HFF-Myc (cell line): ENCODE results near the gene MYLK.

ENCODE experiments used
- DNase-seq: peaks from one replicate; pipeline ENCODE4 v3.0.0-alpha.2; 2011; ENCODE audit warnings: low read depth; ENCODE audit errors: extremely low read depth
- H3K4me3 ChIP-seq: replicated peaks from 2 replicates; pipeline ENCODE4 v1.5.1; 2011; ENCODE audit warnings: low read depth, mild to moderate bottlenecking, control low read depth, low read length
- CTCF ChIP-seq: IDR thresholded peaks from 2 replicates; pipeline ENCODE4 v1.5.1; 2012; ENCODE audit warnings: mild to moderate bottlenecking, low read depth, low read length, control low read depth; ENCODE audit errors: missing control alignments

MYLK gene

GRCh38 chr3:123765475-123766128 is 118.5 kb downstream of the MYLK start:
- H3K4me3 ChIP-seq, result no peak overlapping the region
- no peak for DNase-seq
- TF ChIP-seq CTCF, result no peak

GRCh38 chr3:123764647-123765046 is 119.5 kb downstream of the MYLK start:
- no peak overlapping the region for H3K4me3 ChIP-seq
- DNase-seq, result no peak
- TF ChIP-seq CTCF, result no peak

GRCh38 chr3:123762805-123763204 is 121.3 kb downstream of the MYLK start:
- no peak for TF ChIP-seq CTCF
- H3K4me3 ChIP-seq, result no peak overlapping the region
- DNase-seq, result no peak

- DNase-seq, result no peak
- no peak overlapping the region for H3K4me3 ChIP-seq
- no peak for TF ChIP-seq CTCF
Observed at GRCh38 chr3:123760817-123761216, 123.3 kb downstream of the MYLK start.

- no peak for DNase-seq
- TF ChIP-seq CTCF, result no peak
Observed at GRCh38 chr3:123759871-123760270, 124.3 kb downstream of the MYLK start.

GRCh38 chr3:123759311-123759710 is 124.8 kb downstream of the MYLK start:
- H3K4me3 ChIP-seq, result no peak overlapping the region
- DNase-seq, result no peak
- no peak for TF ChIP-seq CTCF

More at GRCh38 chr3:123759871-123760270, 124.3 kb downstream of the MYLK start:
- no peak overlapping the region for H3K4me3 ChIP-seq

- no peak for DNase-seq
- H3K4me3 ChIP-seq, result no peak overlapping the region
- no peak for TF ChIP-seq CTCF
Observed at GRCh38 chr3:123758081-123758564, 126.0 kb downstream of the MYLK start.
